H1 (cell line): ENCODE measurements around the gene GTF3C2. TPM values are rescaled to one million over a fixed set of nuclear protein-coding genes. Genes with fewer than 3 reads are reported as not detected.

ENCODE experiments used
- BACH1 ChIP-seq: IDR thresholded peaks from 2 replicates; pipeline ENCODE4 v1.6.1; 2012; ENCODE audit warnings: low read length, improper control_type of control experiment
- CBX5 ChIP-seq: fragments of 300-800, 300-1000 bp; sonication (generic); IDR thresholded peaks from 2 replicates; pipeline ENCODE4 v1.7.1; 2016; ENCODE audit warnings: antibody characterized with exemption, low read length, low read depth
- EGR1 ChIP-seq: IDR thresholded peaks from 2 replicates; pipeline ENCODE4 v1.6.1; 2011; ENCODE audit warnings: low read depth, low read length, borderline replicate concordance
- EP300 ChIP-seq, 2 experiments: IDR thresholded peaks; 1 replicate in 1 of 2; 2 replicates in 1 of 2; pipeline ENCODE4 v1.6.1; 2011 to 2012; ENCODE audit warnings: low read depth in 2 of 2, low read length in 2 of 2, mild to moderate bottlenecking in 2 of 2, borderline replicate concordance in 1 of 2, inconsistent platforms in 1 of 2, moderate library complexity in 1 of 2
- FOSL1 ChIP-seq: IDR thresholded peaks from 2 replicates; pipeline ENCODE4 v1.6.1; 2011; ENCODE audit warnings: mild to moderate bottlenecking, low read depth, low read length, moderate library complexity; ENCODE audit not compliant: insufficient read depth
- JUND ChIP-seq: IDR thresholded peaks from 2 replicates; pipeline ENCODE4 v1.6.1; 2011; ENCODE audit warnings: mild to moderate bottlenecking, improper control_type of control experiment, low read length
- NANOG ChIP-seq: IDR thresholded peaks from 2 replicates; pipeline ENCODE4 v1.6.1; 2011; ENCODE audit warnings: low read length, low read depth, mild to moderate bottlenecking, inconsistent platforms; ENCODE audit not compliant: insufficient read depth, poor library complexity, severe bottlenecking
- PHF8 ChIP-seq: fragments of 200-600 bp; sonication (generic); conservative IDR thresholded peaks from 2 replicates; pipeline ENCODE4 v1.7.1; 2012; ENCODE audit warnings: low read depth, mild to moderate bottlenecking, inconsistent platforms, low read length, moderate library complexity
- RAD21 ChIP-seq, 2 experiments: IDR thresholded peaks in 1 of 2; conservative IDR thresholded peaks in 1 of 2; 2 replicates each; pipeline ENCODE4 v1.6.1; 2011; ENCODE audit warnings: low read depth in 2 of 2, low read length in 2 of 2, improper control_type of control experiment in 1 of 2, inconsistent platforms in 1 of 2, mild to moderate bottlenecking in 1 of 2, moderate library complexity in 1 of 2
- SP1 ChIP-seq: IDR thresholded peaks from 2 replicates; pipeline ENCODE4 v1.6.1; 2011; ENCODE audit warnings: low read depth, low read length
- polyA plus RNA-seq, 7 experiments: library from polyadenylated mRNA; depleted of rRNA in 3 of 7; stranded (reverse) in 5 of 7; unstranded in 2 of 7; fragments of >200 nt in 5 of 7; fragments of 200-250 nt in 2 of 7; gene quantifications; 1 replicate in 5 of 7; 2 replicates in 1 of 7; 4 replicates in 1 of 7; pipeline versions ENCODE4 v1.2.1 to v1.2.3, GENCODE V29; 2011 to 2013; ENCODE audit warnings: missing spikeins in 2 of 7, mixed read lengths in 2 of 7
- total RNA-seq: library from RNA; stranded (reverse); fragmentation: NEBNext Ultra II Directional; extraction: Animal tissue kit (Norgen Biotek cat#: 25700); gene quantifications from 2 replicates; pipeline ENCODE4 v1.2.1, GENCODE V29; 2021
- TF ChIP-seq, protein P1 (sequence below): IDR thresholded peaks from 2 replicates; pipeline ENCODE4 v1.6.1; 2012; ENCODE audit warnings: inconsistent platforms

The GTF3C2 gene
- total and polyA plus RNA-seq, 2 of the 8 experiments (the other 6 are each of a cell fraction or from before 2014, with no cell fraction given), result 118 to 127 TPM

DNA sequence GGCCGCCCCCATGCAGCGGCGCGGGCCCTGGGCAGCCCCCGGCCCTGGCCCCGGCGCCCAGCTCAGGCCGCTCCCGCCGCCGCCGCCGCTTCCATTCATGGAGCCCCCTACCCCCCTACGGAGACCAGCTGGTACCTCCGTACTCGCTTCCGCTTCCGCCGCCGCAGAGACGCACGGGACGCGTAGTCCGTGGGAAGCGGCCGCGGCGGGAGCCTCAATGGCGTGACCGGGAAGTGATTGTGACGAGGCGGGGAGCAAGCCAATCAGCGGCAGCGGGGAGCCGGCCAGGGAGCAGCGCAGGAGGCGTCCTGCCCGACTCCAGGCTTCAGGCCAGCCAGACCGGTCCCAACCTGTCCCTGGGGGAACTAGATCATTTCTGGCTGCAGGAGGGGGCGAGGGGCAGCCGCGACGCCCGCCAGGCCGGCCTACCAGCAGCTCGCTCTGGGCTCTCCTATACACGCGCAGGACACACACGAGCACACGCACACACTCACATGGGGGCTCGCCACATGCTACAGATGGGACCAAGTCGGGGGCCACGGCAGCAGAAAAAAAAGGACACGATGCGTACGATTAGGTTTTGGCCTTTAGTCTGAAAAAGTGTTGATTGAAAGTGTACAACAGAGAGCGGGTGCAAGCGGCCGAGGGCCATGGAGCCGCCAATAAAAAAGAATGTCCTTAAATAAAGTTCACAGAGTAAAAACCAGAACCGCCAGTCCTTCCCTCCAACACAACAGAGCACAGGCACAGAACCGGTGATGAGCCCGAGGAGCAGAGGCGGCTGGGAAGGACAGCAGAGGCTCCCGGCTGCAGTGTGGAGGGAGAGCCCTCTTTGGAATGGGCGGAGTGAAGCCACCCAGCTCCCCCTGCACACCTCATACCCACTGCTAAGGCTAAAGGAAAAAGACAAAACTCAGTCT is 24.3 kb upstream of the GTF3C2 start, which contains the start of gene ZNF513 (continued):
- TF ChIP-seq BACH1, result peak; percentile 56; the same call in 1 of the 2 replicates
- TF ChIP-seq SP1, result peak; percentile 62; the same call in 1 of the 2 replicates
- TF ChIP-seq EP300 (IDR thresholded peaks at IDR 0.05; ENCODE audit: borderline replicate concordance in 1 of 2, low read depth in 2 of 2, low read length in 2 of 2), result peak; percentile 15 to 94
- TF ChIP-seq, protein P1, sequence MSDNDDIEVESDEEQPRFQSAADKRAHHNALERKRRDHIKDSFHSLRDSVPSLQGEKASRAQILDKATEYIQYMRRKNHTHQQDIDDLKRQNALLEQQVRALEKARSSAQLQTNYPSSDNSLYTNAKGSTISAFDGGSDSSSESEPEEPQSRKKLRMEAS, result 0 out of 2 replicates have a peak, but pooled peaks have one; percentile 41
- peak; percentile 52 for TF ChIP-seq NANOG
- peak; percentile 6; the same call in 1 of the 2 replicates for TF ChIP-seq EGR1
- no peak for TF ChIP-seq FOSL1
- TF ChIP-seq RAD21 (IDR thresholded peaks at IDR 0.05 in 1 of 2, conservative IDR thresholded peaks at IDR 0.05 in 1 of 2; ENCODE audit: low read depth in 2 of 2, low read length in 2 of 2), result peak in 1 of 2 experiments; percentile 5; a peak in 1 of 4 replicates
- peak; percentile 65 for TF ChIP-seq JUND
- TF ChIP-seq CBX5, result no peak
- TF ChIP-seq PHF8, result peak; percentile 48
